Measurements from ENCODE around the gene WFDC12. TPM values are rescaled to one million over a fixed set of nuclear protein-coding genes. Genes with fewer than 3 reads are reported as not detected.

WFDC12 gene
- total and polyA plus RNA-seq, 2 donors (not counting 1 experiment from before 2014, with no cell fraction given) = not detected

DNA sequence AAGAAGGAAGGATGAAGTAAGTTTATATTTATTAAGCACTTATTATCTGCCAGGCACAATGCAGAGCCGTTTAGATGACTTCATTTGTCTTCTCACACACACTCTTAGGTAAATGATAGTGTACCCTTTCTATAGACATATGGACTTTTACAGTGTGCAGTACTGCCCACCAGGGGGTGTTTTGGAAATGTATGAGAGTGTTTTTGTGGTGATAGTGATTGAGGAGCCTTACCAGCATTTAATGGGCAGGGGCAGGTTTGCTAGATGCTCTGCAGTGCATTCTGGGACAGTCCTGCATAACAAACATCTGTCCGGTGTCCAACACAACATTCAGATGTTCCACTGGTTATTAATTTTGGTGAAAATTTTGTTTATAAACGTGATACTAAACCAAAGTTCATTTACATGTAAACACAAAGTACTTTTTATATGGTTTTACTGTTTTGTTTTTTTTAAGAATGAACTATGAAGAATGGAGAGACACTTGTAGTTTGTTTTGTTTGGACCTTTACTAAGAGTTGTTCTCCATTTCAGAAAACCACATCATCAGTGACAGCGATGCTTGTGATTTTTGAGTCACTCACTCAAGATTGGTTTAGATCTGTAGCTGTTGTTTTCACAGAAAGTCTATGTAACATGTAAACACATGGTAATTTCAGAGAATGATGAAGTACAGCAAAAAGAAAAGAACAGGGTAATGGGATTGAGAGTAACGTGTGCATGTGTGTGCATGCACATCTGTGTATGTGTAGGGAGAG, 43.2 kb downstream of the WFDC12 start:
- CTCF ChIA-PET = no interaction called here
- H4K20me1 ChIP-seq (ENCODE audit: control insufficient read depth, insufficient read depth, low read length, poor library complexity, severe bottlenecking) = peaks cover 5% of the 10 kb centered on the region
- H3K9me3 ChIP-seq (ENCODE audit: control extremely low read depth in 1 of 3, control insufficient read depth in 2 of 3, insufficient read depth in 1 of 3, low read length in 2 of 3) = peaks cover 0 to 11% (median 6%) of the 10 kb centered on the region in 3 donors
- no peak overlapping the region for H3K9ac ChIP-seq (ENCODE audit: low read length)
- H3K36me3 ChIP-seq (replicated peaks in 1 of 2; ENCODE audit: control extremely low read depth in 1 of 2, control insufficient read depth in 1 of 2, extremely low read depth in 1 of 2, insufficient read depth in 2 of 2, low read length in 1 of 2) = peaks cover 17 to 68% of the 10 kb centered on the region in 2 experiments
- H3K79me2 ChIP-seq (ENCODE audit: control insufficient read depth, insufficient read depth, low read length) = no peaks in the 10 kb centered on the region
- H2AFZ ChIP-seq (ENCODE audit: insufficient read depth, low read depth, low read length, poor library complexity, severe bottlenecking) = no peak overlapping the region
- no peak overlapping the region for H3K4me2 ChIP-seq (replicated peaks; ENCODE audit: low read depth, low read length, poor library complexity, severe bottlenecking)
- H3K4me3 ChIP-seq (ENCODE audit: control extremely low read depth in 1 of 5, extremely low read depth in 1 of 5, insufficient read depth in 1 of 5, low read depth in 2 of 5, low read length in 4 of 5) = no peak overlapping the region
- H3K27ac ChIP-seq (ENCODE audit: low read length in 2 of 2) = no peak overlapping the region
- intact Hi-C loops (cut with micrococcal nuclease) = no loop called here
- POLR2A ChIA-PET = no interaction called here
- H3K9me3 Mint-ChIP-seq (ENCODE audit: insufficient read depth) = peaks cover 5% of the 10 kb centered on the region
- whole genome bisulfite sequencing (ENCODE audit: insufficient coverage) = 100% methylated on average over 2 of the region's 5 CpGs
- no peaks in the 10 kb centered on the region for H3K27me3 ChIP-seq (replicated peaks in 1 of 4; ENCODE audit: control extremely low read depth in 1 of 4, control insufficient read depth in 3 of 4, insufficient read depth in 4 of 4, low read length in 3 of 4)
- DNase-seq (no peak), ATAC-seq (ENCODE audit: low read depth) (no peak)
- no peak overlapping the region for H3K4me3 Mint-ChIP-seq
- peaks cover 11% of the 10 kb centered on the region for H3K4me1 Mint-ChIP-seq
- H3K27me3 Mint-ChIP-seq = no peaks in the 10 kb centered on the region
- H3K27ac Mint-ChIP-seq = no peak overlapping the region
- TF ChIP-seq EZH2 (IDR thresholded peaks at IDR 0.05; ENCODE audit: borderline replicate concordance, insufficient read depth, low read depth, low read length, poor library complexity, severe bottlenecking) = no peak
- TF ChIP-seq, protein P1, sequence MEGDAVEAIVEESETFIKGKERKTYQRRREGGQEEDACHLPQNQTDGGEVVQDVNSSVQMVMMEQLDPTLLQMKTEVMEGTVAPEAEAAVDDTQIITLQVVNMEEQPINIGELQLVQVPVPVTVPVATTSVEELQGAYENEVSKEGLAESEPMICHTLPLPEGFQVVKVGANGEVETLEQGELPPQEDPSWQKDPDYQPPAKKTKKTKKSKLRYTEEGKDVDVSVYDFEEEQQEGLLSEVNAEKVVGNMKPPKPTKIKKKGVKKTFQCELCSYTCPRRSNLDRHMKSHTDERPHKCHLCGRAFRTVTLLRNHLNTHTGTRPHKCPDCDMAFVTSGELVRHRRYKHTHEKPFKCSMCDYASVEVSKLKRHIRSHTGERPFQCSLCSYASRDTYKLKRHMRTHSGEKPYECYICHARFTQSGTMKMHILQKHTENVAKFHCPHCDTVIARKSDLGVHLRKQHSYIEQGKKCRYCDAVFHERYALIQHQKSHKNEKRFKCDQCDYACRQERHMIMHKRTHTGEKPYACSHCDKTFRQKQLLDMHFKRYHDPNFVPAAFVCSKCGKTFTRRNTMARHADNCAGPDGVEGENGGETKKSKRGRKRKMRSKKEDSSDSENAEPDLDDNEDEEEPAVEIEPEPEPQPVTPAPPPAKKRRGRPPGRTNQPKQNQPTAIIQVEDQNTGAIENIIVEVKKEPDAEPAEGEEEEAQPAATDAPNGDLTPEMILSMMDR (IDR thresholded peaks at IDR 0.05) = peak; percentile 44
- no peaks in the 10 kb centered on the region for H3K4me1 ChIP-seq (ENCODE audit: control insufficient read depth in 2 of 2, insufficient read depth in 2 of 2, low read length in 2 of 2)

DNA sequence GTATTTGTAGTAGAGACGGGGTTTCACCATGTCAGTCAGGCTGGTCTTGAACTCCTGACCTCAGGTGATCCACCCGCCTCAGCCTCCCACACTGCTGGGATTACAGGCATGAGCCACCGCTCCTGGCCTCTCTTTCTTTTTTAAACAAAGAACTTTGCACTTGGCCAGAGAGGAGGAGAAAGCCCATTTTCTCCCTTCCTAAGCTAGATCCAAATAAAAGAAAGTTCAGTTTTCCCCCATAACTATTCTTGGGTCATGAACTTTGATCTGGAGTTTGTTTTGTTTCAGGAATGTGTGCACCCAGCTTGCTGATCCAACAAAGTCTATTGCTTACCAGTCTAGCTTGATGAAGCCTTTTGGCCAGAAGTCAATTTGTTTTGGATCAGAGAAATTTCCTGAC, 46.7 kb downstream of the WFDC12 start:
- H3K36me3 ChIP-seq (replicated peaks in 1 of 2; ENCODE audit: control extremely low read depth in 1 of 2, control insufficient read depth in 1 of 2, extremely low read depth in 1 of 2, insufficient read depth in 2 of 2, low read length in 1 of 2) = peaks cover 26 to 93% of the 10 kb centered on the region in 2 experiments
- no peaks in the 10 kb centered on the region for H3K4me1 Mint-ChIP-seq
- H3K9me3 Mint-ChIP-seq (ENCODE audit: insufficient read depth) = peaks cover 5% of the 10 kb centered on the region
- H3K9ac ChIP-seq (ENCODE audit: low read length) = no peak overlapping the region
- peaks cover 8% of the 10 kb centered on the region for H3K79me2 ChIP-seq (ENCODE audit: control insufficient read depth, insufficient read depth, low read length)
- no peak overlapping the region for H3K27ac ChIP-seq (ENCODE audit: low read length in 2 of 2)
- 94% methylated on average over 2 of the region's 3 CpGs for WGBS (ENCODE audit: insufficient coverage)
- no peak overlapping the region for H2AFZ ChIP-seq (ENCODE audit: insufficient read depth, low read depth, low read length, poor library complexity, severe bottlenecking)
- no peak for TF ChIP-seq EZH2 (IDR thresholded peaks at IDR 0.05; ENCODE audit: borderline replicate concordance, insufficient read depth, low read depth, low read length, poor library complexity, severe bottlenecking)
- TF ChIP-seq, protein P1 (IDR thresholded peaks at IDR 0.05) = no peak
- ATAC-seq (ENCODE audit: low read depth) = no peak
- CTCF ChIA-PET = interaction anchor here (1.3 to 1.9 kb wide), 2 partner anchors 17 to 19 kb away, joined by 4 to 6 read pairs; no protein-coding TSS in a partner anchor
- H3K27me3 Mint-ChIP-seq = no peaks in the 10 kb centered on the region
- H3K4me3 Mint-ChIP-seq = no peak overlapping the region
- no peaks in the 10 kb centered on the region for H3K4me1 ChIP-seq (ENCODE audit: control insufficient read depth in 2 of 2, insufficient read depth in 2 of 2, low read length in 2 of 2)
- H3K9me3 ChIP-seq (ENCODE audit: control extremely low read depth in 1 of 3, control insufficient read depth in 2 of 3, insufficient read depth in 1 of 3, low read length in 2 of 3) = peaks cover 0 to 7% (median 6%) of the 10 kb centered on the region in 3 donors
- intact Hi-C loops (cut with micrococcal nuclease) = no loop called here
- H3K27ac Mint-ChIP-seq = no peak overlapping the region
- no peaks in the 10 kb centered on the region for H3K27me3 ChIP-seq (replicated peaks in 1 of 4; ENCODE audit: control extremely low read depth in 1 of 4, control insufficient read depth in 3 of 4, insufficient read depth in 4 of 4, low read length in 3 of 4)
- POLR2A ChIA-PET = no interaction called here
- peaks cover 19% of the 10 kb centered on the region for H4K20me1 ChIP-seq (ENCODE audit: control insufficient read depth, insufficient read depth, low read length, poor library complexity, severe bottlenecking)
- no peak for DNase-seq
- H3K4me2 ChIP-seq (replicated peaks; ENCODE audit: low read depth, low read length, poor library complexity, severe bottlenecking) = no peak overlapping the region
- H3K4me3 ChIP-seq (ENCODE audit: control extremely low read depth in 1 of 5, extremely low read depth in 1 of 5, insufficient read depth in 1 of 5, low read depth in 2 of 5, low read length in 4 of 5) = no peak overlapping the region

Data from B cell (primary cell).